PC-3 (cell line): ENCODE measurements around the gene SH3PXD2B.

Source experiments
- CTCF ChIP-seq: fragments of 300-600 bp; sonication (generic); conservative IDR thresholded peaks from 2 replicates; pipeline ENCODE4 v1.5.1; 2017; ENCODE audit warnings: antibody characterized with exemption, low read depth, mild to moderate bottlenecking, low read length
- EZH2 ChIP-seq: fragments of 300-600 bp; sonication (generic); IDR thresholded peaks from one replicate; pipeline ENCODE4 v1.6.1; 2017; ENCODE audit warnings: antibody characterized with exemption, mild to moderate bottlenecking, low read length; ENCODE audit not compliant: unreplicated experiment
- EZH2phosphoT487 ChIP-seq: fragments of 300-600 bp; sonication (generic); IDR thresholded peaks from 2 replicates; pipeline ENCODE4 v1.6.1; 2018; ENCODE audit warnings: mild to moderate bottlenecking, antibody characterized with exemption, low read length, borderline replicate concordance

- no peak for TF ChIP-seq CTCF
- no peak for TF ChIP-seq EZH2
- TF ChIP-seq EZH2phosphoT487: no peak
Observed at GRCh38 chr5:172422255-172422654, 32.1 kb downstream of the SH3PXD2B start.
